Left renal cortex interstitium (tissue), 4 donors: ENCODE measurements around the gene ZNF865. TPM values are rescaled to one million over a fixed set of nuclear protein-coding genes. Genes with fewer than 3 reads are reported as not detected.

Experiments used
- DNase-seq, 4 donors: peaks; one replicate each; pipeline ENCODE4 v3.0.0-alpha.2; 2013; ENCODE audit warnings: low read depth in 4 of 4, low spot score in 2 of 4, missing footprints in 1 of 4
- polyA plus RNA-seq, 4 donors: library from polyadenylated mRNA; unstranded; fragments of 120-200 nt; gene quantifications; one replicate each; pipeline ENCODE4 v1.2.1, GENCODE V29; 2013; ENCODE audit not compliant: insufficient read length in 4 of 4

The ZNF865 gene
- polyA plus RNA-seq, 4 donors, result 5.8 to 15.1 (median 11.3) TPM

GRCh38 chr19:55643003-55643886 is 37.8 kb downstream of the ZNF865 start, which contains the start of gene ZNF581:
Gene ZNF581 (plus strand): TSS chr19:55643649. CDS start chr19:55644572, 923 bp downstream.
- peak in 1 of 4 donors; percentile 44 for DNase-seq

GRCh38 chr19:55643887-55644176 is 38.4 kb downstream of the ZNF865 start:
- DNase-seq, result no peak

- no peak for DNase-seq
Measured at GRCh38 chr19:55644191-55644833, 38.9 kb downstream of the ZNF865 start.

GRCh38 chr19:55644842-55645511 is 39.5 kb downstream of the ZNF865 start:
- no peak for DNase-seq

- no peak for DNase-seq
Measured at GRCh38 chr19:55645512-55645881, 40.0 kb downstream of the ZNF865 start.

- no peak for DNase-seq
Measured at GRCh38 chr19:55646889-55647731, 41.7 kb downstream of the ZNF865 start.

- DNase-seq, result peak in 1 of 4 donors; percentile 70
Measured at GRCh38 chr19:55647732-55648584, 42.5 kb downstream of the ZNF865 start, which contains the start of gene CCDC106. Gene CCDC106 (plus strand): TSS chr19:55648212. CDS start chr19:55649047, 835 bp downstream.

GRCh38 chr19:55648585-55649267 is 43.3 kb downstream of the ZNF865 start:
- no peak for DNase-seq

GRCh38 chr19:55649268-55650125 is 44.0 kb downstream of the ZNF865 start:
- DNase-seq, result no peak

GRCh38 chr19:55650126-55650557 is 44.7 kb downstream of the ZNF865 start:
- no peak for DNase-seq

GRCh38 chr19:55650602-55651230 is 45.3 kb downstream of the ZNF865 start:
- no peak for DNase-seq

- DNase-seq, result no peak
Measured at GRCh38 chr19:55651236-55651635, 45.8 kb downstream of the ZNF865 start.

- no peak for DNase-seq
Measured at GRCh38 chr19:55652311-55653128, 47.1 kb downstream of the ZNF865 start.

GRCh38 chr19:55653651-55654322 is 48.3 kb downstream of the ZNF865 start:
- peak; percentile 96 to 99 (median 98) for DNase-seq

GRCh38 chr19:55654323-55654867 is 48.9 kb downstream of the ZNF865 start:
- peak; percentile 98 to 100 (median 98) for DNase-seq
